DND-41 (cell line): ENCODE measurements around the gene COBL.

ENCODE experiments used
- ATAC-seq: fragments of 200-7000 bp; cut with Tn5 transposase; 3 replicates; pipeline ENCODE4 v1.9.1; 2021; ENCODE audit warnings: low read depth; ENCODE audit not compliant: insufficient read depth
- DNase-seq: peaks from one replicate; pipeline ENCODE4 v3.0.0-alpha.2; 2020
- H2AFZ ChIP-seq: 2 replicates; pipeline ENCODE4 v1.6.0; 2012; ENCODE audit warnings: low read depth, low read length
- H3K27ac ChIP-seq: 2 replicates; pipeline ENCODE4 v1.5.1; 2012; ENCODE audit warnings: low read length, inconsistent platforms
- H3K27me3 ChIP-seq: fragments of 200-600 bp; sonication (generic); 2 replicates; pipeline ENCODE4 v1.6.0; 2012; ENCODE audit warnings: low read length, mild to moderate bottlenecking, inconsistent platforms; ENCODE audit not compliant: insufficient read depth, poor library complexity
- H3K36me3 ChIP-seq: 2 replicates; pipeline ENCODE4 v1.5.1; 2012; ENCODE audit warnings: low read length, inconsistent platforms; ENCODE audit not compliant: insufficient read depth
- H3K4me1 ChIP-seq: 2 replicates; pipeline ENCODE4 v1.5.1; 2012; ENCODE audit warnings: mild to moderate bottlenecking, low read length; ENCODE audit not compliant: insufficient read depth
- H3K4me2 ChIP-seq: 2 replicates; pipeline ENCODE4 v1.6.0; 2012; ENCODE audit warnings: mild to moderate bottlenecking, moderate library complexity, low read length, inconsistent platforms; ENCODE audit not compliant: insufficient read depth
- H3K4me3 ChIP-seq, 2 experiments: fragments of 200-600 bp in 1 of 2; shearing (Covaris generic) in 1 of 2; 2 replicates each; pipeline ENCODE4 v1.5.1; 2012 to 2016; ENCODE audit warnings: inconsistent platforms in 2 of 2, low read length in 2 of 2, mild to moderate bottlenecking in 2 of 2, low read depth in 1 of 2, moderate library complexity in 1 of 2
- H3K79me2 ChIP-seq: 2 replicates; pipeline ENCODE4 v1.6.0; 2012; ENCODE audit warnings: low read length, inconsistent platforms; ENCODE audit not compliant: insufficient read depth
- H3K9ac ChIP-seq: 2 replicates; pipeline ENCODE4 v1.6.0; 2012; ENCODE audit warnings: low read depth, mild to moderate bottlenecking, inconsistent platforms, low read length, moderate library complexity
- H3K9me3 ChIP-seq: 2 replicates; pipeline ENCODE4 v1.5.1; 2012; ENCODE audit warnings: low read length, moderate library complexity, mild to moderate bottlenecking, inconsistent platforms; ENCODE audit not compliant: insufficient read depth, severe bottlenecking
- H4K20me1 ChIP-seq: 2 replicates; pipeline ENCODE4 v1.6.0; 2012; ENCODE audit warnings: low read length; ENCODE audit not compliant: insufficient read depth
- EZH2 ChIP-seq: IDR thresholded peaks from 3 replicates; pipeline ENCODE4 v1.6.1; 2012; ENCODE audit warnings: borderline replicate concordance, low read depth, mild to moderate bottlenecking, moderate library complexity, low read length, inconsistent platforms; ENCODE audit not compliant: severe bottlenecking
- TF ChIP-seq, protein P1 (sequence below): IDR thresholded peaks from 2 replicates; pipeline ENCODE4 v1.5.1; 2012; ENCODE audit warnings: borderline replicate concordance, low read length, moderate library complexity, mild to moderate bottlenecking; ENCODE audit not compliant: poor library complexity, severe bottlenecking; ENCODE audit errors: extremely low read depth

Gene COBL

GRCh38 chr7:51158742-51159445 is 157.7 kb downstream of the COBL start:
- Histone ChIP-seq H2AFZ (no peak overlapping the region), H3K36me3 (no peaks in the 10 kb centered on the region), H3K9ac (no peak overlapping the region), H3K27ac (no peak overlapping the region), H3K4me3 (no peak overlapping the region), H3K9me3 (no peaks in the 10 kb centered on the region), H3K27me3 (no peaks in the 10 kb centered on the region), H3K4me1 (no peaks in the 10 kb centered on the region), H4K20me1 (no peaks in the 10 kb centered on the region), H3K79me2 (no peaks in the 10 kb centered on the region), H3K4me2 (no peak overlapping the region)
- ATAC-seq = no peak
- DNase-seq = no peak
- TF ChIP-seq, protein P1, sequence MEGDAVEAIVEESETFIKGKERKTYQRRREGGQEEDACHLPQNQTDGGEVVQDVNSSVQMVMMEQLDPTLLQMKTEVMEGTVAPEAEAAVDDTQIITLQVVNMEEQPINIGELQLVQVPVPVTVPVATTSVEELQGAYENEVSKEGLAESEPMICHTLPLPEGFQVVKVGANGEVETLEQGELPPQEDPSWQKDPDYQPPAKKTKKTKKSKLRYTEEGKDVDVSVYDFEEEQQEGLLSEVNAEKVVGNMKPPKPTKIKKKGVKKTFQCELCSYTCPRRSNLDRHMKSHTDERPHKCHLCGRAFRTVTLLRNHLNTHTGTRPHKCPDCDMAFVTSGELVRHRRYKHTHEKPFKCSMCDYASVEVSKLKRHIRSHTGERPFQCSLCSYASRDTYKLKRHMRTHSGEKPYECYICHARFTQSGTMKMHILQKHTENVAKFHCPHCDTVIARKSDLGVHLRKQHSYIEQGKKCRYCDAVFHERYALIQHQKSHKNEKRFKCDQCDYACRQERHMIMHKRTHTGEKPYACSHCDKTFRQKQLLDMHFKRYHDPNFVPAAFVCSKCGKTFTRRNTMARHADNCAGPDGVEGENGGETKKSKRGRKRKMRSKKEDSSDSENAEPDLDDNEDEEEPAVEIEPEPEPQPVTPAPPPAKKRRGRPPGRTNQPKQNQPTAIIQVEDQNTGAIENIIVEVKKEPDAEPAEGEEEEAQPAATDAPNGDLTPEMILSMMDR = no peak
- no peak for TF ChIP-seq EZH2

DNA sequence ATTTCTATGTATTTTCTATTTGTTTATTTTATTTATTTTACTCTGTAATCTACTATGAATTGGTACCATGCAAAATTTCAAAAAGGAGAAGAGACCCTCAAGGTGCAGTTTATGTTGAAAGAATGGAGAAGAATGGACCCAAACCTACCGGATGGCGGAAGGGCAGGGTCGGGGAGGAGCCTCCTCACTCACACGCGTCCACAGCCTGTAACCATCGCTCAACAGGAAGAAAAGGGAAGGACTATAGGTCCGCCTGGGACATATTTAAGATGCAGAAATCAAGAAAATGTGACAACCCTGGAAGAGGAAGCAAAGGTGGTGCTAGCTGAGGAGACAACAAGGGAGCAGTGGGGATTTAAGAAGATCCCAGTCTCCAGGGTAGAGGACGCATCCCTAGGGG is 158.4 kb downstream of the COBL start:
- H2AFZ ChIP-seq = no peak overlapping the region
- no peak overlapping the region for H3K4me2 ChIP-seq
- no peaks in the 10 kb centered on the region for H3K79me2 ChIP-seq
- no peaks in the 10 kb centered on the region for H3K36me3 ChIP-seq
- H3K27ac ChIP-seq = no peak overlapping the region
- no peak overlapping the region for H3K4me3 ChIP-seq
- ATAC-seq (no peak), DNase-seq (no peak)
- no peaks in the 10 kb centered on the region for H3K27me3 ChIP-seq
- no peaks in the 10 kb centered on the region for H3K9me3 ChIP-seq
- no peak overlapping the region for H3K9ac ChIP-seq
- H3K4me1 ChIP-seq = no peaks in the 10 kb centered on the region
- TF ChIP-seq, protein P1 = no peak
- no peak for TF ChIP-seq EZH2
- no peaks in the 10 kb centered on the region for H4K20me1 ChIP-seq

- H3K27ac ChIP-seq = no peak overlapping the region
- no peaks in the 10 kb centered on the region for H3K27me3 ChIP-seq
- H3K36me3 ChIP-seq = no peaks in the 10 kb centered on the region
- no peak overlapping the region for H3K4me2 ChIP-seq
- no peaks in the 10 kb centered on the region for H3K79me2 ChIP-seq
- H3K4me1 ChIP-seq = no peaks in the 10 kb centered on the region
- no peaks in the 10 kb centered on the region for H4K20me1 ChIP-seq
- no peaks in the 10 kb centered on the region for H3K9me3 ChIP-seq
- DNase-seq (no peak), ATAC-seq (no peak)
- no peak overlapping the region for H3K9ac ChIP-seq
- H2AFZ ChIP-seq = no peak overlapping the region
- TF ChIP-seq, protein P1 = no peak
- TF ChIP-seq EZH2 = no peak
- no peak overlapping the region for H3K4me3 ChIP-seq
These were observed 162.4 kb downstream of the COBL start for GRCh38 chr7:51154201-51154600.
